Bronchial smooth muscle cell (primary cell): ENCODE results near the gene ZBTB20. TPM values are rescaled to one million over a fixed set of nuclear protein-coding genes. Genes with fewer than 3 reads are reported as not detected.

Source experiments
- total RNA-seq: library from RNA; depleted of rRNA; stranded (reverse); fragments of >200 nt; gene quantifications from 2 replicates; pipeline ENCODE4 v1.2.1, GENCODE V29; 2014

ZBTB20 gene
- total RNA-seq: 11.3 and 12.0 TPM in 2 replicates

GRCh38 chr3:115146418-115147328 is at the start of gene ZBTB20:
Gene ZBTB20, minus strand, starts transcription at chr3:115147288.

GRCh38 chr3:114293838-114294535 is 853.1 kb downstream of the ZBTB20 start, which contains the start of gene TIGIT:
Gene TIGIT, plus strand, starts transcription at chr3:114294028. Its CDS starts 34 bp downstream, at chr3:114294062.

